Activated CD8-positive, alpha-beta T cell treated with anti-CD3 and anti-CD28 coated beads, Interleukin-2, amount 10 ng/mL, durations not matched to agents 7 days and 5 days (primary cell): ENCODE data around the gene ERC2. TPM values are rescaled to one million over a fixed set of nuclear protein-coding genes. Genes with fewer than 3 reads are reported as not detected.

Experiments used
- ATAC-seq: fragments of 150-1000 bp; cut with Tn5 transposase; one replicate; pipeline ENCODE4 v1.10.0; 2021; ENCODE audit warnings: moderate library complexity
- CTCF ChIA-PET: fragments of 350-600 bp; sonication (Branson Sonifier 250); formaldehyde crosslinking; loops from one replicate; lab custom pipeline; 2021; ENCODE audit warnings: antibody characterized with exemption; lab: Charles Lee
- POLR2A ChIA-PET: fragments of 350-600 bp; sonication (Branson Sonifier 250); formaldehyde crosslinking; loops from one replicate; lab custom pipeline; 2021; ENCODE audit warnings: antibody characterized with exemption; lab: Charles Lee
- DNase-seq: peaks from one replicate; pipeline ENCODE4 v3.0.0-alpha.2; 2020
- H3K27ac Mint-ChIP-seq: one replicate; pipeline ENCODE4 v1.8.0; 2021; ENCODE audit warnings: mild to moderate bottlenecking, mixed read lengths
- H3K27me3 Mint-ChIP-seq: one replicate; pipeline ENCODE4 v1.8.0; 2021; ENCODE audit warnings: low read depth, mixed read lengths
- H3K36me3 Mint-ChIP-seq: one replicate; pipeline ENCODE4 v1.8.0; 2021; ENCODE audit warnings: low read depth, mixed read lengths
- H3K4me1 Mint-ChIP-seq: one replicate; pipeline ENCODE4 v1.8.0; 2021; ENCODE audit warnings: low read depth, mixed read lengths
- H3K4me3 Mint-ChIP-seq: one replicate; pipeline ENCODE4 v1.8.0; 2021; ENCODE audit warnings: mild to moderate bottlenecking, mixed read lengths
- H3K9me3 Mint-ChIP-seq: one replicate; pipeline ENCODE4 v1.8.0; 2022; ENCODE audit warnings: mixed read lengths; ENCODE audit not compliant: insufficient read depth
- total RNA-seq, 2 experiments: library from RNA; stranded (reverse); gene quantifications; one replicate each; pipeline ENCODE4 v1.2.3, GENCODE V29; 2021

The ERC2 gene
- total RNA-seq, 2 experiments from 2014 or later: not detected

- ChIA-PET POLR2A (no interaction called here), CTCF (no interaction called here)
- Mint-ChIP-seq H3K9me3 (no peaks in the 10 kb centered on the region), H3K4me1 (no peaks in the 10 kb centered on the region), H3K27me3 (peaks cover 2% of the 10 kb centered on the region), H3K27ac (no peak overlapping the region), H3K36me3 (no peaks in the 10 kb centered on the region), H3K4me3 (no peak overlapping the region)
- ATAC-seq: no peak
- DNase-seq: no peak
These were observed 759.3 kb downstream of the ERC2 start for GRCh38 chr3:55708921-55709320.

DNA sequence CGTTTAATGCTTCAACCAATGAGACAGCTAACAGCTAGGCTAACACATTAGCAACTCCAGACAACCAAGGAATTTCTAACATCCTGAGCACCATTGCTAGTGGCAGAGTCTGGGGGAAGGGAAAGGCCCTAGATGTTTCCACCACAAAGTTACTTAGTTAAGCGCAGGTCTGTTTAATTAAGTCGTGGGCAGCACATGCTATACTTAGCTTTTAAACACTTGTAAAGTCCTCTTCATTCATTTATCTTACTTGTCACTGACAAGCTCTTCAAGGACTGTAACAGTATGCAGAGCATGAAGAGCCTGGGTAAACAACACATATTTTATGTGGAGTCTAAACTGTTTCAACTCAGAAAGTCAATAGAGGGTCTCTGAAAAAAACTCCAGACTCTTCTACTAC, 760.0 kb downstream of the ERC2 start:
- Mint-ChIP-seq H3K4me1 (no peaks in the 10 kb centered on the region), H3K36me3 (no peaks in the 10 kb centered on the region)

GRCh38 chr3:55704521-55704920, 763.7 kb downstream of the ERC2 start:
- Mint-ChIP-seq H3K4me3 (no peak overlapping the region), H3K4me1 (no peaks in the 10 kb centered on the region), H3K27me3 (no peaks in the 10 kb centered on the region), H3K9me3 (no peaks in the 10 kb centered on the region), H3K36me3 (no peaks in the 10 kb centered on the region), H3K27ac (no peak overlapping the region)
- POLR2A ChIA-PET: no interaction called here
- ATAC-seq (no peak), DNase-seq (no peak)
- CTCF ChIA-PET: no interaction called here

More for the DNA sequence above, 760.0 kb downstream of the ERC2 start:
- ATAC-seq (no peak), DNase-seq (no peak)
- Mint-ChIP-seq H3K27me3 (peaks cover 2% of the 10 kb centered on the region), H3K9me3 (no peaks in the 10 kb centered on the region), H3K4me3 (no peak overlapping the region), H3K27ac (no peak overlapping the region)
- ChIA-PET CTCF (no interaction called here), POLR2A (no interaction called here)

GRCh38 chr3:55702822-55703221, 765.4 kb downstream of the ERC2 start:
- Mint-ChIP-seq H3K4me3 (no peak overlapping the region), H3K27me3 (no peaks in the 10 kb centered on the region), H3K36me3 (no peaks in the 10 kb centered on the region), H3K9me3 (no peaks in the 10 kb centered on the region), H3K27ac (no peak overlapping the region), H3K4me1 (no peaks in the 10 kb centered on the region)
- DNase-seq: no peak
- CTCF ChIA-PET: no interaction called here
- no peak for ATAC-seq
- POLR2A ChIA-PET: no interaction called here

DNA sequence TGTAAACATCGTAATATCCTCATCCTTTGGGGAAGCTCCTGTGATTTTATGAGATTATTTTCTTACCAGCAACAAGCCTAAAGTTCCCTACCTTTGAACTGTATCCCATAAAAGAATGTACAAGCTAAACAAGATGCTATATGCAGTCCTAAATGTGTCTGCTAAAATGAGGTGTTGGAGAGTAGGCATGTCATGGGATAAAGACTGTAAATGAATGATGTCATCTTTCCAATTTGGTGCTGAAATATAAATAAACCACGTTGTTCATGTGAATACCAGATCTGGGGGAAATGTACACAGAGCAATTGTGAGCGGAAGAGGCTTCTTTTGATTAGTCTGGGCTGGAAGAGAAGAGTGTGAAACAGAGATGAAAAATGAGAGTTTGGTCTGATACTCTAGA, 766.3 kb downstream of the ERC2 start:
- ChIA-PET CTCF (no interaction called here), POLR2A (no interaction called here)
- Mint-ChIP-seq H3K27ac (no peak overlapping the region), H3K36me3 (no peaks in the 10 kb centered on the region), H3K4me3 (no peak overlapping the region), H3K27me3 (no peaks in the 10 kb centered on the region), H3K4me1 (no peaks in the 10 kb centered on the region), H3K9me3 (no peaks in the 10 kb centered on the region)
- DNase-seq (no peak), ATAC-seq (no peak)

DNA sequence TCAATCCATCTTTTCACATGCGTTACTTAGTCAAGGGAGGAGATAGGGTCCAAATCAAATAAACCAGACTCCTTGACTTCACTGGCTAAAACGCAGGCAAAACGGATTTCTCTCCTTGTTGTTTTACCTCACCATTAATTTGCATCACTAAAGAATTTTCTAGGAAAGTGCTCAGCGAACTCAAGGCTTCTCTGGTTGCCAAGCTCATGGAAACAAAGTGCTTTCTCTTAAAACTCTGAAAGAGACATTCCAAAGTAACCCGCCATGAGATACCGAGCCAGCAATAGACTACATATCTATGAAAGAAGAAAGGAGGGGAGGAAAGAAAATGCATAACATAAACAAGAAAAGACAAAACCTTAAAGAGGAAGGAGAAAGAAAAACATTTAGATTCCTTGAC, 769.4 kb downstream of the ERC2 start:
- H3K27ac Mint-ChIP-seq: no peak overlapping the region
- ChIA-PET POLR2A (no interaction called here), CTCF (no interaction called here)
- no peaks in the 10 kb centered on the region for H3K9me3 Mint-ChIP-seq
- no peaks in the 10 kb centered on the region for H3K36me3 Mint-ChIP-seq
- ATAC-seq (no peak), DNase-seq (no peak)
- no peaks in the 10 kb centered on the region for H3K4me1 Mint-ChIP-seq
- H3K4me3 Mint-ChIP-seq: no peak overlapping the region
- H3K27me3 Mint-ChIP-seq: no peaks in the 10 kb centered on the region

- DNase-seq (no peak), ATAC-seq (no peak)
- no peak overlapping the region for H3K27ac Mint-ChIP-seq
- H3K36me3 Mint-ChIP-seq: no peaks in the 10 kb centered on the region
- H3K27me3 Mint-ChIP-seq: no peaks in the 10 kb centered on the region
- H3K4me1 Mint-ChIP-seq: no peaks in the 10 kb centered on the region
- H3K4me3 Mint-ChIP-seq: no peak overlapping the region
- no peaks in the 10 kb centered on the region for H3K9me3 Mint-ChIP-seq
- ChIA-PET CTCF (no interaction called here), POLR2A (no interaction called here)
These were observed 770.9 kb downstream of the ERC2 start for GRCh38 chr3:55697177-55697865.

DNA sequence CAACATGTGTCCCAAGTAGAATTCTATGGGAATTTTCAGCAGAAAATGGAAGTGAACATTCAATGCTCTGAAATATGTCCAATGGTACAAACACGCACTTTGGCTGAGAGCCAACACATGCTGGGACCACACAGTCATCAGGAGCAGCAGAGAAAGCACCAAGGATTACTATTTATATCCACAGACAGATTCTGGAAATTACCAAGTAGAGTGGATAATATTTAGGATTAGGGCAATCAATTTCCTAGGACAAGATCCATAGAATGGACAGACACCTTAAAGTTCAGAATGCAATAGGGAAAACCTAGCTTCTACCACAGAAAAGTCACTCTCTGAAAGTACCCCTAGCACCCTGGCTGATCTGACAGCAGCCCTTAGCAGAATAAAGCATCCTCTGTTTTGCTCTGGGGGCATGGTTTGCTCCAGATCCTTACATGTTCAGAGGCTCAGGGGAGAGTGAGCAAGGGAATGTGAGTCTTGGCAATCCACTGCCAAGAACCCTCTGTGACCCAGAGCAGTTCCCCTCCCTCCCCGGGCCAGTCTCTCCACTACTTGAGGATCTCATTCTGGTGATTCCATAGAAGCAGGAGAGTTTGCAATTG, 775.2 kb downstream of the ERC2 start:
- H3K27ac Mint-ChIP-seq: no peak overlapping the region
- CTCF ChIA-PET: no interaction called here
- POLR2A ChIA-PET: no interaction called here
- no peak overlapping the region for H3K4me3 Mint-ChIP-seq
- no peaks in the 10 kb centered on the region for H3K4me1 Mint-ChIP-seq
- H3K36me3 Mint-ChIP-seq: no peaks in the 10 kb centered on the region
- no peaks in the 10 kb centered on the region for H3K9me3 Mint-ChIP-seq
- no peaks in the 10 kb centered on the region for H3K27me3 Mint-ChIP-seq
- DNase-seq: no peak
- no peak for ATAC-seq

DNA sequence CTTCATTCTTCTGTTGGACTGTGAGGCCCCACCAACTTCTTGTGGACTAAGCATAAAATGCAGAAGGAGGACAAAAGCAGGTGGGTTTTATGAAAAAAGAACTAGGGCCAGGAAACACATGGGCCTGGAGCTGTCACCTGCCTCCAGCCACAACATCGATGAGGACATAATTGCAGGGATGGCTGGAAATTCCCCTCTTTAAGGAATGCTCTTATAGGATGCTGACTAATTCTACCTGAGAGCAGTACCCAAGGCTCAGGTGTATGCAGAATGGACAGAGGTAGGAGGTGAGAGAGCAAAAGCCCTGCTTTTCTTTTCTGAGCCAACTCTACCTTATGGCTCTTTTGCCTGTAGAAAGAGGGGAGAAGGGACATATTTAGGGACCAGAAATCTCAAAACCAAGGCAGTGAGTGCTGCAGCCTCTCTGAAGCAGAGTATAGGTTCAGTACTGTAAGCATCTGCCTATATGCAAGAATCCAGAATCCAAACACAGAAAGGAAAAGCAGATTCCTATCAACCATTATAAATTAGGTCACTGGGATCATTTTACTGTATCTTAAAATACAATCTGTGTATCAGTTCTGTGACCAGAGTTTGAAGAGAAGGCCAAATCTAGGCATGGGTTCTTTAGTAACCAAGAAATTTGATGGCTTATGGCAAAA, 775.8 kb downstream of the ERC2 start:
- Mint-ChIP-seq H3K9me3 (no peaks in the 10 kb centered on the region), H3K27me3 (no peaks in the 10 kb centered on the region), H3K27ac (no peak overlapping the region), H3K4me3 (no peak overlapping the region), H3K36me3 (no peaks in the 10 kb centered on the region), H3K4me1 (no peaks in the 10 kb centered on the region)
- ChIA-PET CTCF (no interaction called here), POLR2A (no interaction called here)
- ATAC-seq (no peak), DNase-seq (no peak)

DNA sequence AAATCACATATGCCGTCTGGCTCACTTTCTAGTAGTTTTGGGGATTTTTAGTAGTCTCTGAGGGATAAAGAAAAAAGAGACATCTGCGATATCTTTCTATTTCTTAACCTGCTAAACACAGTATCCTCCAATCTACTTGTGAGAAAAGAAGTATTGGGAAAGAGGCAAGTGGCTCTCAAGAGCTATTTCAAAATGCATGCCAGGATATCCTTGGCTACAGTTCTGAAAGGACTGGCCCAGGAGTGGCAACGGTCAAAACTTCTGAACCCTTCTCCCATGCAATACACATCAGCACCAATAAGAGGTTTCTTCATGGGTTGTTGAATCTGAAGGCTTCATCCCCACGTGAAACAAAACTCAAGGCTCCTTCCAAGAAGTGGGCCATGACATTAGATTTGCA, 777.1 kb downstream of the ERC2 start:
- Mint-ChIP-seq H3K27me3 (no peaks in the 10 kb centered on the region), H3K4me3 (no peak overlapping the region), H3K36me3 (no peaks in the 10 kb centered on the region), H3K27ac (no peak overlapping the region), H3K4me1 (no peaks in the 10 kb centered on the region), H3K9me3 (no peaks in the 10 kb centered on the region)
- ATAC-seq (no peak), DNase-seq (no peak)
- POLR2A ChIA-PET: no interaction called here
- CTCF ChIA-PET: no interaction called here

DNA sequence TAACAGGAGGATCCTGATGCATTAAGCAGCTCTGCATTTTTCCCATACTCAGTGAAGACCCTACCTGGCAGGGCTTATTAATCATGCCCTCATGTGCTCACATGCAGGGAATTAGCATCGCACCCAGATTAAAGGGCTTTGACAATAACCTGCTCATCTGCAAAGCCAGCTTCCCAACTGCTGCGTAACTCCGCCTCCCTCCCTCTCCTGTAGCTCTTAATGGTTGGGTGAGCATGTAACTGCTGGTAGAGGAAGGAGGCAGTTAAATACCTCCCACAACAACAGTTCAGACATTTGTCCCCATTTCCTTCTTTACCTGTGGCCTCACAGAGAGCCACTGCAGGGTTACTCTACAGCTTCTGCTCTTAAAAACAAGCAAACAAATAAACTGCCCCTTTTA, 777.5 kb downstream of the ERC2 start:
- CTCF ChIA-PET: no interaction called here
- POLR2A ChIA-PET: no interaction called here
- H3K27ac Mint-ChIP-seq: no peak overlapping the region

GRCh38 chr3:55690177-55690576, 778.1 kb downstream of the ERC2 start:
- POLR2A ChIA-PET: no interaction called here
- DNase-seq (no peak), ATAC-seq (no peak)
- no peaks in the 10 kb centered on the region for H3K9me3 Mint-ChIP-seq
- H3K36me3 Mint-ChIP-seq: no peaks in the 10 kb centered on the region
- no peak overlapping the region for H3K27ac Mint-ChIP-seq
- CTCF ChIA-PET: no interaction called here
- H3K4me3 Mint-ChIP-seq: no peak overlapping the region
- H3K27me3 Mint-ChIP-seq: no peaks in the 10 kb centered on the region
- no peaks in the 10 kb centered on the region for H3K4me1 Mint-ChIP-seq

More for the DNA sequence above, 777.5 kb downstream of the ERC2 start:
- H3K36me3 Mint-ChIP-seq: no peaks in the 10 kb centered on the region
- H3K9me3 Mint-ChIP-seq: no peaks in the 10 kb centered on the region
- ATAC-seq (no peak), DNase-seq (no peak)
- H3K4me1 Mint-ChIP-seq: no peaks in the 10 kb centered on the region
- H3K27me3 Mint-ChIP-seq: no peaks in the 10 kb centered on the region
- no peak overlapping the region for H3K4me3 Mint-ChIP-seq
